SH-SY5Y (cell line): ENCODE results near the gene SLC39A7.

Experiments
- GATA2 ChIP-seq: IDR thresholded peaks from 2 replicates; pipeline ENCODE4 v1.6.1; 2011; ENCODE audit warnings: mild to moderate bottlenecking, low read depth, low read length
- GATA3 ChIP-seq: IDR thresholded peaks from 2 replicates; pipeline ENCODE4 v1.6.1; 2011; ENCODE audit warnings: low read depth, mild to moderate bottlenecking, low read length, moderate library complexity

Gene SLC39A7, protein sequence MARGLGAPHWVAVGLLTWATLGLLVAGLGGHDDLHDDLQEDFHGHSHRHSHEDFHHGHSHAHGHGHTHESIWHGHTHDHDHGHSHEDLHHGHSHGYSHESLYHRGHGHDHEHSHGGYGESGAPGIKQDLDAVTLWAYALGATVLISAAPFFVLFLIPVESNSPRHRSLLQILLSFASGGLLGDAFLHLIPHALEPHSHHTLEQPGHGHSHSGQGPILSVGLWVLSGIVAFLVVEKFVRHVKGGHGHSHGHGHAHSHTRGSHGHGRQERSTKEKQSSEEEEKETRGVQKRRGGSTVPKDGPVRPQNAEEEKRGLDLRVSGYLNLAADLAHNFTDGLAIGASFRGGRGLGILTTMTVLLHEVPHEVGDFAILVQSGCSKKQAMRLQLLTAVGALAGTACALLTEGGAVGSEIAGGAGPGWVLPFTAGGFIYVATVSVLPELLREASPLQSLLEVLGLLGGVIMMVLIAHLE

GRCh38 chr6:33200219-33201146, at the start of gene SLC39A7, which contains the start of gene RXRB:
Gene SLC39A7, plus strand, starts transcription at chr6:33200867. Its CDS starts 379 bp downstream, at chr6:33201246.
Gene RXRB, minus strand, starts transcription at chr6:33200665. Its CDS starts 189 bp downstream, at chr6:33200476.
- TF ChIP-seq GATA2 (no peak; the same call in 1 of the 2 replicates), GATA3 (no peak)

GRCh38 chr6:33151050-33151449, 49.6 kb upstream of the SLC39A7 start:
- TF ChIP-seq GATA2: no peak
- no peak for TF ChIP-seq GATA3

DNA sequence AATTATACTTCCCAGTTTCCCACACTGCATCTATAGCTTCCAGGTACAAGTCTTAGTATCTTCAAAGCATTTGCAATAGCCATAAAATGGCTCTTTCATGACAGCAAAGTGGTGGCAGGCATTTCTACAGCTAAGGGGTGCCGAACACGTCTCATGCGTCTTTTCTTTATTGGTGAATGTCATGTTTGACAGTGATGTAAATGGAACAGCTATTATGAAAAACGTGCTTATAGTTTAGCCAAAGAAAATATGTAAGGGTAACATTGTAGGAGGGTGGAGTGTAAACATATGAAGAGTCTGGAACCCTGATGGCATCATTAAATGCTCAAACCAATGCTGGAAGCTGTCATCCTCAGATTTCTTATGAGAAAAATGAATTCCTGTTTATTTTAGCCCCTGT, 46.3 kb upstream of the SLC39A7 start:
- TF ChIP-seq GATA3 (no peak), GATA2 (no peak)

GRCh38 chr6:33156561-33156960, 44.1 kb upstream of the SLC39A7 start:
- TF ChIP-seq GATA3 (no peak), GATA2 (no peak)

GRCh38 chr6:33156964-33157363, 43.7 kb upstream of the SLC39A7 start:
- TF ChIP-seq GATA2 (no peak), GATA3 (no peak)

- TF ChIP-seq GATA3 (no peak), GATA2 (no peak)
Measured at GRCh38 chr6:33160096-33160495, 40.6 kb upstream of the SLC39A7 start.

GRCh38 chr6:33160728-33161344, 39.8 kb upstream of the SLC39A7 start:
- TF ChIP-seq GATA3: no peak
- TF ChIP-seq GATA2: no peak

DNA sequence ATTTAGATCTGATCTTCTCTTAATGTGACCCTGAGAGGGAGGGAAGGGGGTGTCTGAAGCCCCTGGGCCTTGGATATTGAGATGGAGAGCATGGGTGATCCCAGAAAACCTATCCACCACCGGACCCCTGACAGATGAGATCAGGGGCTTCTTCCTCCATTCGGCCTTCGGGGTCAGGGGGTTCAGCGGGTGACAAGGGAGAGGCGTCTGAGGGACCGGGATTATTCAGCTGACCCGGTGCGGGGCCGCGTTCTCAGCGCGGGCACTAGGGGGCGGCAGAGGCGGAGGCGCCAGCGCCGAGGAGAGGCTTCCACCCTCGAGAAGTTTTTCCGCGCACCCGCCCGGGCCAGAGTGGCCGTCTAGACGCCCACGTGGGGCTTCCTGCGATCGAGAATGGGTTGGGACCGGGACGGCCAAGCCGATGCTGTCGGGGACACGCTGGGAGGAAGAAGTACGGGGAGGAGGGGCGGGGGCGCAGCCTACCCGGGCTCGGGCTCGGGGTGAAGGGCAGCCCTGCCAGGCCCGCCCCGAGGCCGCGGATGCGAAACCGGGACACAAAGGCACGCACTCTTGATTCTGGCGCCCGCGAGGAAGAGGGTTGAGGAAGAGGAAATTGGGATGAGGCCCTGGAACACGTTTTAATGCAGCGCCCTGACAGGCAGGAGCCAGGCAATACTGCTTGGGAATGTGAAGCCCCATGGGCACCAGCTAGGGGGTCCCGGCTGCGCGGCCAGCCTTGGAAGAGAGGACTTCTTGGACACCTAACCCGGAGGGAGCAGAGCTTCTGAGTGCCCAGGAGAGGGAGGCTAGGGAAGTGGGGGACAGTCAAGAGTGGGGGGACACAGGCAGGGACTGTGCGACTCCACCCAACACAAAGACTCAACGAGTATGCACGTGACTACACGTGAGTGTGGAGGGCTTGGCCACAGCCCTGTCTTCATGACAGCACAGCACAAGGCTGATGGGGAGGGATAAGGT, 39.0 kb upstream of the SLC39A7 start:
- no peak for TF ChIP-seq GATA3

GRCh38 chr6:33163540-33163939, 37.1 kb upstream of the SLC39A7 start:
- TF ChIP-seq GATA2: no peak
- no peak for TF ChIP-seq GATA3

DNA sequence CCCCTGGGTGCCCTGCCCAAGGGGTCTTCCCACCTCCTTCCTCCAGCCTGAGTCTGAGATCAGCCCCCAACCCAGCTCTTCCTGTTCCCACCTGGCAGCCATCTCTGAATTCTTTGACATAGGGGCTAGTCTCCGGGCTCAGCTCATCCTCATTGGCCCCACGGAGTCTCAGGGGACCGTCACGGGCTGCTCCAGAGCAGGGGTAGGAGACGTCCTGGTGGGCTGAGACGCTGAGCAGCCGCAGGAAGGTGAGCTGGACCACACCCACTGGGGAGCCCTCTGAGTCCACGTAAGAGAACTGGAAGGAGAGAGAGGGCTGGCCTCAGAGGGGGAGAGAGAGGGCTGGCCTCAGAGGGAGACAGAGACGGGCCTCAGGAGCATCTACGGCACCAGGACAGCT, 36.5 kb upstream of the SLC39A7 start:
- no peak for TF ChIP-seq GATA3

DNA sequence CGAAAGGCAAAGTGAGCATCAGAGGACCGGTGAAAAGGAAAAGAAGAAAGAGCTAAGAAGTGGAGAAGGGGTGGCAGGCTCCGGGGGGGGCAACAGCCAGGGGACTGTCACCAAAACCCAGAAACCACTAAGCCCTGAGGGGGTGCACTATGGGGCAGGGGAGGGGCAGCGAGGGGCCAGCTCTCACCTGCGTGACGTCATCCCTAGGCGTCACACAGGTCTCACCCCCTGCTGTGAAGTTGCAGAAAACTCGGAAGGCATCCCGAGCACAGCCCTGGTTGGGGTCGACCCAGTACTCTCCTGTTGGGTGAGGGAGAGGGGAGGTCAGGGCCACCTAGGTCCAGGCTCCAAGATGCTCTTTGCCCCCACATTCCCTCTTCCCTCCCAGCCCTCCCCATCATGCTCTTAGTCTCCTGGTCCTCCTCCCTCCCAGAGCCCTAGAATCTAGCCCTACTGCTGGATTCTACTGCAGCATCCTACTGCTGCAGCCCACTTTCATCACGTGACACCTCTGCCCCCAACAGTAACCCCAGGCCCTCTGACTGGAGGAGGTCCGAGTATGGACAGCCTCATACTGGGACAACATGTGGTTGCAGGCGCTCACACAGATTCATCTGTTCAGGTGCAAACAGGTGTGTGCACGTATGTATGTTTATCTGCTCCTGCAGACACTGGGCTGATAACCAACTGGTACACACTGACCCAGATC, 35.8 kb upstream of the SLC39A7 start:
- no peak for TF ChIP-seq GATA3
- TF ChIP-seq GATA2: no peak

GRCh38 chr6:33165581-33166258, 34.9 kb upstream of the SLC39A7 start:
- no peak for TF ChIP-seq GATA2
- TF ChIP-seq GATA3: no peak
